ENCODE data around the gene HOXB3. TPM values are rescaled to one million over a fixed set of nuclear protein-coding genes. Genes with fewer than 3 reads are reported as not detected.

HOXB3 gene
- total RNA-seq, 1 donor from 2014 or later, result not detected

DNA sequence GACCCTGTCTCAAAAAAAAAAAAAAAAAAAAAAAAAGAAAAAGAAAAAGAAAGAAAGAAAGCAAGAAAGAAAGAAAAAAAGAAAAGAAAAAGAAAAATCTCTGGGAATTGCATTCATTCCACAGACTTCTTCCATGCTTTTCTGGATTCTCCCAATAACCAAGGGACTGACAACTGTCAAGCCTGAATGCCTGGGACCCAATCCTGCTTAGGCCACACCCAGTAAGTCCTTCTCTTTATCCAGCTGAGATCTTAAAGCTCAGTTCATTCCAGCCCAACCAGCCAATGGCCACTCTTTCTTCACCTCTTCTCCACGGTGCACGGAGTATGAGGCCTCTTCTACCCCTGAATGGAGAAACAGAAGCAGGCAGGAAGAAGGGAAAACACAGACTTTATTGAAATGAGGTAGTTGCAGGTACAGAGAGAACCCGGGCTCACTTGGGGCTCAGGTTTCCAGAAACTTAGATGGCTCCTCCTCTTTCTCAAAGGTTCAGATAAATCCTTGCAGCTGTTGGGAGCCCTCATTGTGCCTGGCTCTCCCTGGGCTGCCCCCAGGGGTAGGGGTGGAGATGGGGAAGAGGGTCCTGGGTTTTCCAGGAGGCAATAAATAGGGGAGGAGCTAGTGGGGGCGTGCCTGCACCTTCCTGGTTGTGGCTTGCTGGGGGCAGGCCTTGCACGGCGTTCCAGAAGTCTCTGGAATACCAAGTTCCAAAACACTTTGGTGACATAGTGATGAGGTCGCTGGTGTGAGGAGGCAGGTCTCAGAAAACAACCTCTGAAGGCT lies 61.7 kb downstream of the HOXB3 start:
- no peaks in the 10 kb centered on the region for H3K36me3 ChIP-seq
- peaks cover 93% of the 10 kb centered on the region for H3K27me3 Mint-ChIP-seq (ENCODE audit: insufficient read depth, low read depth)
- H3K4me3 Mint-ChIP-seq, result no peak overlapping the region
- no peak overlapping the region for H3K9ac ChIP-seq
- peaks cover 100% of the 10 kb centered on the region for H3K27me3 ChIP-seq
- no peak overlapping the region for H3K4me2 ChIP-seq
- H3K9me3 Mint-ChIP-seq, result peaks cover 10% of the 10 kb centered on the region
- no peak overlapping the region for H2AFZ ChIP-seq (replicated peaks)
- peaks cover 2% of the 10 kb centered on the region for H3K4me1 Mint-ChIP-seq
- H3K9me3 ChIP-seq (ENCODE audit: low read depth), result no peaks in the 10 kb centered on the region
- TF ChIP-seq EZH2 (IDR thresholded peaks at IDR 0.05) (no peak), EZH2phosphoT487 (IDR thresholded peaks at IDR 0.05) (no peak)
- TF ChIP-seq, protein P1, sequence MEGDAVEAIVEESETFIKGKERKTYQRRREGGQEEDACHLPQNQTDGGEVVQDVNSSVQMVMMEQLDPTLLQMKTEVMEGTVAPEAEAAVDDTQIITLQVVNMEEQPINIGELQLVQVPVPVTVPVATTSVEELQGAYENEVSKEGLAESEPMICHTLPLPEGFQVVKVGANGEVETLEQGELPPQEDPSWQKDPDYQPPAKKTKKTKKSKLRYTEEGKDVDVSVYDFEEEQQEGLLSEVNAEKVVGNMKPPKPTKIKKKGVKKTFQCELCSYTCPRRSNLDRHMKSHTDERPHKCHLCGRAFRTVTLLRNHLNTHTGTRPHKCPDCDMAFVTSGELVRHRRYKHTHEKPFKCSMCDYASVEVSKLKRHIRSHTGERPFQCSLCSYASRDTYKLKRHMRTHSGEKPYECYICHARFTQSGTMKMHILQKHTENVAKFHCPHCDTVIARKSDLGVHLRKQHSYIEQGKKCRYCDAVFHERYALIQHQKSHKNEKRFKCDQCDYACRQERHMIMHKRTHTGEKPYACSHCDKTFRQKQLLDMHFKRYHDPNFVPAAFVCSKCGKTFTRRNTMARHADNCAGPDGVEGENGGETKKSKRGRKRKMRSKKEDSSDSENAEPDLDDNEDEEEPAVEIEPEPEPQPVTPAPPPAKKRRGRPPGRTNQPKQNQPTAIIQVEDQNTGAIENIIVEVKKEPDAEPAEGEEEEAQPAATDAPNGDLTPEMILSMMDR (IDR thresholded peaks at IDR 0.05), result no peak
- H3K36me3 Mint-ChIP-seq, result no peaks in the 10 kb centered on the region
- H3K4me1 ChIP-seq, result no peaks in the 10 kb centered on the region
- no peak overlapping the region for H3K27ac Mint-ChIP-seq
- DNase-seq (ENCODE audit: low spot score), result peak; percentile 40
- peaks cover 5% of the 10 kb centered on the region for H3F3A ChIP-seq (ENCODE audit: low read depth)
- no peak overlapping the region for H3K27ac ChIP-seq
- no peaks in the 10 kb centered on the region for H3K79me2 ChIP-seq (ENCODE audit: low read depth)
- no peak overlapping the region for H3K4me3 ChIP-seq
- peaks cover 82% of the 10 kb centered on the region for H4K20me1 ChIP-seq (ENCODE audit: low read depth)

DNA sequence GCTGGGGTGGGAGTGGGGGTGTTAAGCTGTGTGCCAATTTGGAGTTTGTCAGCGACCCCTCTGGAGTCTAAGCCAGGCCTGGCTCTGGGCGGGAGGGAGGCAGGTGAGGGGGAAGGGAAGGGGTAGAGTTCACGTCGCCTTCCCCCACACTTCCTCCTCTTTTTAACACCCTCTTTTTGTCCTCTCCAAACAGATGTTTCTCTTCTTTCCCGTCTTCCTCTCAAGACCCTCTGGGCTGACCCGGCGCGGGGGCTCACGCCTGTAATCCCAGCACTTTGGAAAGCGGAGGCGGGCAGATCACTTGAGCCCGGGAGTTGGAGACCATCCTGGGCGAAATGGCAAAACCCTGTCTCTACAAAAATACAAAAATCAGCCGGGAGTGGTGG lies 62.5 kb downstream of the HOXB3 start:
- peaks cover 2% of the 10 kb centered on the region for H3K4me1 Mint-ChIP-seq
- Histone ChIP-seq H3K9ac (no peak overlapping the region), H3F3A (ENCODE audit: low read depth) (peaks cover 5% of the 10 kb centered on the region), H3K79me2 (ENCODE audit: low read depth) (no peaks in the 10 kb centered on the region), H3K4me3 (no peak overlapping the region), H2AFZ (replicated peaks) (no peak overlapping the region), H4K20me1 (ENCODE audit: low read depth) (peaks cover 86% of the 10 kb centered on the region), H3K27me3 (peaks cover 100% of the 10 kb centered on the region), H3K9me3 (ENCODE audit: low read depth) (no peaks in the 10 kb centered on the region), H3K4me1 (no peaks in the 10 kb centered on the region), H3K4me2 (no peak overlapping the region), H3K27ac (no peak overlapping the region), H3K36me3 (no peaks in the 10 kb centered on the region)
- TF ChIP-seq, protein P1 (IDR thresholded peaks at IDR 0.05), result no peak
- peak; percentile 58 for TF ChIP-seq EZH2phosphoT487 (IDR thresholded peaks at IDR 0.05)
- peak; percentile 66 for TF ChIP-seq EZH2 (IDR thresholded peaks at IDR 0.05)
- no peak for DNase-seq (ENCODE audit: low spot score)
- H3K9me3 Mint-ChIP-seq, result peaks cover 7% of the 10 kb centered on the region
- no peaks in the 10 kb centered on the region for H3K36me3 Mint-ChIP-seq
- no peak overlapping the region for H3K27ac Mint-ChIP-seq
- H3K27me3 Mint-ChIP-seq (ENCODE audit: insufficient read depth, low read depth), result peaks cover 95% of the 10 kb centered on the region
- no peak overlapping the region for H3K4me3 Mint-ChIP-seq

DNA sequence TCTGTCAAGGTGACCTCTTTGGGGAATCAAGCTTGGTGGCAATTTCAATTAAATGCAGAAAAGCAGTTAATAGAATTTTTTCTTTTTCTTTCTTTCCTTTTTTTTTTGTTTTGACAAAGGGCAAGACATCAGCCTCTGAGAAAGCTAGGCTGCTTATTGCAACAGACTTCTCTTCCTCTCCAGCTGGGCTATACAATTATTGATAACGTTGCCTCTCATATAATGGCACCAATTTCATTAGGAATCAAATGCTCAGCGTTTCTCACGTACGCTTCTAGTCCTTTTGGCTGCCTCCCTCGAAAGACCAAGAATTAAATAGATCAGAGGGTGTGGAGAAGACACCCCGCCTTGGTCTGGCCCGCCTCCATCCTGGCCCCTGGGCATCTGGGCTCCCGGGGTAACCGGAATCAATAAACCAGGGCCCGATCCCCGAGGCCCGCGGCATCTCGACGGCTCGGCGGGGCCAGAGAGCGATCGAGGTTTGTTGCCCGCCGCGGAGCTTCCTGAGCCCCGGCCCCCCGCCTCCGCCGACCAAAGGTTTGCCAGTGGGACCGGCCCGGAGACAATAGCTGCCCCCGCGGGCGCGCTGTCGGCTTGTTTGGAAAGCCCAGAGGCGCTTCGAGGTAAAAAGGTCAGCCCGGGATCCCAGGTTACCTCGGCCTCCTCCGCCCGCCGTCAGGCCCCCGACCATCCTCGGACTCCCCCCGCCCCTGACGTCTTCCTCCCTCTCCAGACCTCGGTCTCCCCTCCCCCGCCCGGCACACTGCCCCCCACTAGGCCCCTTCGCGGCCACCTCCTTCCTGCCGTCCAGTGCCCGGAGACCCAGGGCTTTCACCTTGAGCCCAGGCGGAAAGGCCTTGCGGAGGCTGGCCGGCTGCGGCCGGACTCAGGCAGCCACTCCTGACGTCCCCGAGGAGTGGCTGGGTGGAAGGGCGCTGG lies 63.2 kb downstream of the HOXB3 start:
- Histone ChIP-seq H3K4me3 (no peak overlapping the region), H3K9ac (no peak overlapping the region), H3K36me3 (no peaks in the 10 kb centered on the region), H3K4me2 (peak overlapping the region; percentile 27), H3K27me3 (peaks cover 100% of the 10 kb centered on the region), H3F3A (ENCODE audit: low read depth) (peaks cover 5% of the 10 kb centered on the region), H4K20me1 (ENCODE audit: low read depth) (peaks cover 87% of the 10 kb centered on the region), H3K79me2 (ENCODE audit: low read depth) (no peaks in the 10 kb centered on the region), H3K4me1 (no peaks in the 10 kb centered on the region), H3K9me3 (ENCODE audit: low read depth) (no peaks in the 10 kb centered on the region), H3K27ac (no peak overlapping the region), H2AFZ (replicated peaks) (no peak overlapping the region)
- H3K9me3 Mint-ChIP-seq, result peaks cover 7% of the 10 kb centered on the region
- H3K4me1 Mint-ChIP-seq, result peaks cover 2% of the 10 kb centered on the region
- H3K27me3 Mint-ChIP-seq (ENCODE audit: insufficient read depth, low read depth), result peaks cover 92% of the 10 kb centered on the region
- H3K4me3 Mint-ChIP-seq, result no peak overlapping the region
- H3K36me3 Mint-ChIP-seq, result no peaks in the 10 kb centered on the region
- TF ChIP-seq EZH2 (IDR thresholded peaks at IDR 0.05) (peak; percentile 94), EZH2phosphoT487 (IDR thresholded peaks at IDR 0.05) (peak; percentile 96)
- TF ChIP-seq, protein P1 (IDR thresholded peaks at IDR 0.05), result no peak
- DNase-seq (ENCODE audit: low spot score), result peak; percentile 77
- no peak overlapping the region for H3K27ac Mint-ChIP-seq

Measured in neural progenitor cell (in vitro differentiated cells).